Measurements from ENCODE around the gene EMC8.

GRCh38 chr16:85823328-85823920, 24.1 kb upstream of the EMC8 start:
- TF ChIP-seq REST (IDR thresholded peaks at IDR 0.05; ENCODE audit: unreplicated experiment) (no peak), CTCF (conservative IDR thresholded peaks at IDR 0.05; ENCODE audit: low read depth in 2 of 2) (no peak), POLR2AphosphoS5 (IDR thresholded peaks at IDR 0.05; ENCODE audit: low read depth) (no peak), JUNB (IDR thresholded peaks at IDR 0.05; ENCODE audit: unreplicated experiment) (no peak), STAT1 (IDR thresholded peaks at IDR 0.05; ENCODE audit: unreplicated experiment) (no peak), EZH2 (IDR thresholded peaks at IDR 0.05; ENCODE audit: low read depth, unreplicated experiment) (no peak)

All from GM23338 (cell line).